Parathyroid adenoma (tissue), 2 donors: ENCODE data around the gene ATAD2B.

ENCODE experiments used
- H2AFZ ChIP-seq: fragments of 300-600 bp; sonication (generic); one replicate; pipeline ENCODE4 v1.7.0; 2017; ENCODE audit warnings: antibody characterized with exemption, mild to moderate bottlenecking
- H3K27ac ChIP-seq: fragments of 300-600 bp; sonication (generic); one replicate; pipeline ENCODE4 v1.7.0; 2017
- H3K27me3 ChIP-seq: fragments of 300-600 bp; sonication (generic); one replicate; pipeline ENCODE4 v1.7.0; 2017; ENCODE audit warnings: low read length; ENCODE audit not compliant: control insufficient read depth, insufficient read depth
- H3K36me3 ChIP-seq: fragments of 300-600 bp; sonication (generic); one replicate; pipeline ENCODE4 v1.7.0; 2017; ENCODE audit warnings: low read length; ENCODE audit not compliant: control insufficient read depth, insufficient read depth
- H3K4me1 ChIP-seq: fragments of 300-600 bp; sonication (generic); one replicate; pipeline ENCODE4 v1.7.0; 2017; ENCODE audit warnings: control low read depth
- H3K4me2 ChIP-seq: fragments of 300-600 bp; sonication (generic); one replicate; pipeline ENCODE4 v1.7.0; 2017; ENCODE audit warnings: low read length
- H3K4me3 ChIP-seq: fragments of 300-600 bp; sonication (generic); one replicate; pipeline ENCODE4 v1.7.0; 2017; ENCODE audit warnings: low read depth, low read length
- H3K79me2 ChIP-seq: fragments of 300-600 bp; sonication (generic); one replicate; pipeline ENCODE4 v1.7.0; 2017; ENCODE audit warnings: control low read depth
- H3K9ac ChIP-seq: fragments of 300-600 bp; sonication (generic); one replicate; pipeline ENCODE4 v1.7.0; 2017; ENCODE audit warnings: mild to moderate bottlenecking
- H3K9me3 ChIP-seq: fragments of 300-600 bp; sonication (generic); one replicate; pipeline ENCODE4 v1.7.0; 2017; ENCODE audit warnings: low read length; ENCODE audit not compliant: control insufficient read depth
- CTCF ChIP-seq: fragments of 300-600 bp; sonication (generic); IDR thresholded peaks from one replicate; pipeline ENCODE4 v1.7.0; 2017; ENCODE audit warnings: antibody characterized with exemption, mild to moderate bottlenecking
- donor health status: primary hyperparathyroidism.

Gene ATAD2B

GRCh38 chr2:23839919-23840578, 86.9 kb downstream of the ATAD2B start:
- H3K4me3 ChIP-seq = no peak overlapping the region
- H3K27ac ChIP-seq = no peak overlapping the region
- no peak overlapping the region for H2AFZ ChIP-seq
- no peak overlapping the region for H3K4me2 ChIP-seq
- H3K9me3 ChIP-seq = no peaks in the 10 kb centered on the region
- H3K27me3 ChIP-seq = no peaks in the 10 kb centered on the region
- no peaks in the 10 kb centered on the region for H3K36me3 ChIP-seq
- H3K9ac ChIP-seq = no peak overlapping the region
- no peak for TF ChIP-seq CTCF
- H3K79me2 ChIP-seq = no peaks in the 10 kb centered on the region
- H3K4me1 ChIP-seq = no peaks in the 10 kb centered on the region

DNA sequence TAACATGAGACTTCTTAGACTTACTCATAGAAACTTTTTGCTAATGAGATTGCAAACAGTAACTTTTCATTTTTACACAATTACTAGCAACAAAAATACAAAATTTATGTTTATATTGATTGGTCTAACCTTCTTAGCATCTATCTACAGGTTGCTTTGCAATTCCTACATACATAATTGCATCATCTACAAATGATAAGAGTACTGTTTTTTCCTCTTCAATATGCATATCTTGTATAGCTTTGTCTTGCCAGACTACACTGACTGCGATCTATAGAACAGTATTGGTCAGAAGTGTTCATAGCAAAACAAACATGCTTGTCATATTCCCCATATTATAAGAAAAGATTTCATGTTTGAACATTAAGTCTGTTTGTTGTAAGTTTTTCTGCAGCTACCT, 87.9 kb downstream of the ATAD2B start:
- TF ChIP-seq CTCF = no peak
- Histone ChIP-seq H3K4me3 (no peak overlapping the region), H3K9me3 (no peaks in the 10 kb centered on the region), H3K36me3 (no peaks in the 10 kb centered on the region), H2AFZ (no peak overlapping the region), H3K4me2 (no peak overlapping the region), H3K27me3 (no peaks in the 10 kb centered on the region), H3K27ac (no peak overlapping the region), H3K9ac (no peak overlapping the region), H3K4me1 (no peaks in the 10 kb centered on the region), H3K79me2 (no peaks in the 10 kb centered on the region)

GRCh38 chr2:23838581-23838980, 88.3 kb downstream of the ATAD2B start:
- Histone ChIP-seq H3K79me2 (no peaks in the 10 kb centered on the region), H3K4me1 (no peaks in the 10 kb centered on the region), H3K27me3 (no peaks in the 10 kb centered on the region), H2AFZ (no peak overlapping the region), H3K36me3 (no peaks in the 10 kb centered on the region), H3K9me3 (no peaks in the 10 kb centered on the region), H3K4me3 (no peak overlapping the region), H3K27ac (no peak overlapping the region), H3K4me2 (no peak overlapping the region), H3K9ac (no peak overlapping the region)
- TF ChIP-seq CTCF = no peak

- H3K27ac ChIP-seq = no peak overlapping the region
- H3K27me3 ChIP-seq = no peaks in the 10 kb centered on the region
- no peak for TF ChIP-seq CTCF
- H3K4me3 ChIP-seq = no peak overlapping the region
- no peaks in the 10 kb centered on the region for H3K9me3 ChIP-seq
- no peaks in the 10 kb centered on the region for H3K36me3 ChIP-seq
- H3K79me2 ChIP-seq = no peaks in the 10 kb centered on the region
- H3K4me1 ChIP-seq = no peaks in the 10 kb centered on the region
- H3K9ac ChIP-seq = no peak overlapping the region
- no peak overlapping the region for H3K4me2 ChIP-seq
- no peak overlapping the region for H2AFZ ChIP-seq
These were observed 89.1 kb downstream of the ATAD2B start for GRCh38 chr2:23837871-23838270.

DNA sequence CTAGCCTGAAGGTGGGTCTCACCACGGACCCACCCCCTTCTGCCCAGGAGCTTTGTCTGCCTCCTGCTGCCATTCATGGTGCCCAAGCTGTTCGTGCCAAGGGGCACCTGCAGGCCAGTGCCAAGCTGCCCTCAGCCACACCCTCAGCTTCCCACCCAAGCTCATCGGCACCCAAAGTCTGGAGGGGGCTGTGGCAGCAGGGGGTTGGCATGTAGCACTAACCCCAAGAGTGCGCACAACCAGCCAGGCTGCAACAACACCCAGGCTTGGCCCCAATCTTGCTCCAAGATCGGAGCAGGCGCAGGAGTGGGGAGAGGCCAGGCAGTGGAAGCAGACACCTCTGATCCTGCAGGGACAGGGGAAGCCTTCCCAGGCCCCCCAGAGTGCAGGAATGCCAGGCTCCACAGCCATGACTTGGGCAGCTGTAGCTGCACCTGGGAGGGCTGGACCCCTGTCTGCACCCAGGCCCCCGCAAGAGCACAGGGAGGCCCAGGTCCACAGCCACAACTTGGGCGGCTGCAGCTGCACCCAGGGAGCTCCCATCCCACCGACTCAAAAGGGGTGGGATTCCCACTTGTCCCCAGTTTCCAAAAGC, 89.9 kb downstream of the ATAD2B start:
- Histone ChIP-seq H2AFZ (no peak overlapping the region), H3K79me2 (no peaks in the 10 kb centered on the region), H3K4me2 (no peak overlapping the region), H3K9ac (no peak overlapping the region), H3K36me3 (no peaks in the 10 kb centered on the region), H3K27me3 (no peaks in the 10 kb centered on the region), H3K27ac (no peak overlapping the region), H3K9me3 (no peaks in the 10 kb centered on the region), H3K4me1 (no peaks in the 10 kb centered on the region), H3K4me3 (no peak overlapping the region)
- no peak for TF ChIP-seq CTCF
